Measurements from ENCODE around the gene CIRBP. TPM values are rescaled to one million over a fixed set of nuclear protein-coding genes. Genes with fewer than 3 reads are reported as not detected.

The CIRBP gene
- total RNA-seq, 1 donor from 2014 or later: 462 TPM

DNA sequence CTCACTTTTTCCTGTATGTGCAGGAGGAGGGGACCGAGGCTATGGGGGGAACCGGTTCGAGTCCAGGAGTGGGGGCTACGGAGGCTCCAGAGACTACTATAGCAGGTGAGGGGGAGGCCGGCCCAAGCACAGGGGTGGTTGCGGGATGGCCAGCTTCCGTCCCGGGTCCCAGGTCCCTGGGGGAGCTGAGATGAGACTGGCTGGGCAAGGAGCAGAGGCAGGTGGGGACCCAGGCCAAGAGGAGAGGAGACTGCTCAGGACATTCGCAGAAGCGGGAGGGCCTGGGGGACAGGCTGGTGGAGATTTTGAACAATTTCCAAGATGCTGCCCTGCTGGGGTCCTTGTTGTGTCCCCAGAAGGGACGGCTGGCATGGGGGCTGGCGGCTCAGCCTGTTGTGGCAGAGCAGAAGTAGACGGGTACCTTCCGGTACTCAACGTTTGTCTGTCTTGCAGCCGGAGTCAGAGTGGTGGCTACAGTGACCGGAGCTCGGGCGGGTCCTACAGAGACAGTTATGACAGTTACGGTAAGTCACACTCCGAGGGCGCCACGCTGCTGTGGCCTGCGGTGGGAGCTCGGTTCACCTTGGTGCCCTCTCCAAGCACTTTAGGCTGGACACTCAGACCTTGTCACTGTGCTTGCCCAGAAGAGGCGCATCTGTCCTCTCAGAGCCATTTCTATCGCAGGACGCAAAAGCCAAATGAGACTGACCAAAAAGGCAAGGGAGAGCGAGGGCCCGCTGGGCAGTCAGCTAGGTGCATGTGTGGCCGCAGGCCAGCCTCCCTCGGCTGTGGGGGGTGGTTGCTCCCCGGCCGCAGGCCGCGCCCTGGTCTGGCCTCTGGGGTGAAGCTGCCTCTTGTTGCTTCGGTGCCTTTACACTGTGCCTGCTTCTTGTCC lies 2.6 kb downstream of the CIRBP start:
- Mint-ChIP-seq H3K4me1 (ENCODE audit: low read depth) (peaks cover 40% of the 10 kb centered on the region), H3K36me3 (ENCODE audit: insufficient read depth) (peaks cover 24% of the 10 kb centered on the region), H3K4me3 (ENCODE audit: low read depth) (peak overlapping the region; percentile 82), H3K9me3 (ENCODE audit: low read depth) (no peaks in the 10 kb centered on the region), H3K27ac (peak overlapping the region; percentile 95), H3K27me3 (peaks cover 9% of the 10 kb centered on the region)
- TF ChIP-seq, protein P1, sequence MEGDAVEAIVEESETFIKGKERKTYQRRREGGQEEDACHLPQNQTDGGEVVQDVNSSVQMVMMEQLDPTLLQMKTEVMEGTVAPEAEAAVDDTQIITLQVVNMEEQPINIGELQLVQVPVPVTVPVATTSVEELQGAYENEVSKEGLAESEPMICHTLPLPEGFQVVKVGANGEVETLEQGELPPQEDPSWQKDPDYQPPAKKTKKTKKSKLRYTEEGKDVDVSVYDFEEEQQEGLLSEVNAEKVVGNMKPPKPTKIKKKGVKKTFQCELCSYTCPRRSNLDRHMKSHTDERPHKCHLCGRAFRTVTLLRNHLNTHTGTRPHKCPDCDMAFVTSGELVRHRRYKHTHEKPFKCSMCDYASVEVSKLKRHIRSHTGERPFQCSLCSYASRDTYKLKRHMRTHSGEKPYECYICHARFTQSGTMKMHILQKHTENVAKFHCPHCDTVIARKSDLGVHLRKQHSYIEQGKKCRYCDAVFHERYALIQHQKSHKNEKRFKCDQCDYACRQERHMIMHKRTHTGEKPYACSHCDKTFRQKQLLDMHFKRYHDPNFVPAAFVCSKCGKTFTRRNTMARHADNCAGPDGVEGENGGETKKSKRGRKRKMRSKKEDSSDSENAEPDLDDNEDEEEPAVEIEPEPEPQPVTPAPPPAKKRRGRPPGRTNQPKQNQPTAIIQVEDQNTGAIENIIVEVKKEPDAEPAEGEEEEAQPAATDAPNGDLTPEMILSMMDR (IDR thresholded peaks at IDR 0.05; ENCODE audit: unreplicated experiment): no peak
- DNase-seq (ENCODE audit: low spot score, unreplicated experiment): no peak

DNA sequence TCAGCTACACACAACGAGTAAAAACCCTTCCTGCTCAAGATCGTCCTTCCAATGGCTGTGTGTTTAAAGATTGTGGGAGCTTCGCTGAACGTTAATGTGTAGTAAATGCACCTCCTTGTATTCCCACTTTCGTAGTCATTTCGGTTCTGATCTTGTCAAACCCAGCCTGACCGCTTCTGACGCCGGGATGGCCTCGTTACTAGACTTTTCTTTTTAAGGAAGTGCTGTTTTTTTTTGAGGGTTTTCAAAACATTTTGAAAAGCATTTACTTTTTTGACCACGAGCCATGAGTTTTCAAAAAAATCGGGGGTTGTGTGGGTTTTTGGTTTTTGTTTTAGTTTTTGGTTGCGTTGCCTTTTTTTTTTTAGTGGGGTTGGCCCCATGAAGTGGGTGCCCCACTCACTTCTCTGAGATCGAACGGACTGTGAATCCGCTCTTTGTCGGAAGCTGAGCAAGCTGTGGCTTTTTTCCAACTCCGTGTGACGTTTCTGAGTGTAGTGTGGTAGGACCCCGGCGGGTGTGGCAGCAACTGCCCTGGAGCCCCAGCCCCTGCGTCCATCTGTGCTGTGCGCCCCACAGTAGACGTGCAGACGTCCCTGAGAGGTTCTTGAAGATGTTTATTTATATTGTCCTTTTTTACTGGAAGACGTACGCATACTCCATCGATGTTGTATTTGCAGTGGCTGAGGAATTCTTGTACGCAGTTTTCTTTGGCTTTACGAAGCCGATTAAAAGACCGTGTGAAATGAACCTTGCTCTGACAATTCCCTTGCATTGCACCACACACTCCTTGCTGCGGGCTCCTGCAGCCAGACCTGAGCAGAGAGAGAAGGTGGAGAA lies 3.5 kb downstream of the CIRBP start:
- Mint-ChIP-seq H3K4me1 (ENCODE audit: low read depth) (peaks cover 37% of the 10 kb centered on the region), H3K9me3 (ENCODE audit: low read depth) (no peaks in the 10 kb centered on the region), H3K27ac (peak overlapping the region; percentile 76), H3K36me3 (ENCODE audit: insufficient read depth) (peaks cover 24% of the 10 kb centered on the region), H3K4me3 (ENCODE audit: low read depth) (peak overlapping the region; percentile 25), H3K27me3 (peaks cover 3% of the 10 kb centered on the region)
- DNase-seq (ENCODE audit: low spot score, unreplicated experiment): no peak
- TF ChIP-seq, protein P1 (IDR thresholded peaks at IDR 0.05; ENCODE audit: unreplicated experiment): no peak

DNA sequence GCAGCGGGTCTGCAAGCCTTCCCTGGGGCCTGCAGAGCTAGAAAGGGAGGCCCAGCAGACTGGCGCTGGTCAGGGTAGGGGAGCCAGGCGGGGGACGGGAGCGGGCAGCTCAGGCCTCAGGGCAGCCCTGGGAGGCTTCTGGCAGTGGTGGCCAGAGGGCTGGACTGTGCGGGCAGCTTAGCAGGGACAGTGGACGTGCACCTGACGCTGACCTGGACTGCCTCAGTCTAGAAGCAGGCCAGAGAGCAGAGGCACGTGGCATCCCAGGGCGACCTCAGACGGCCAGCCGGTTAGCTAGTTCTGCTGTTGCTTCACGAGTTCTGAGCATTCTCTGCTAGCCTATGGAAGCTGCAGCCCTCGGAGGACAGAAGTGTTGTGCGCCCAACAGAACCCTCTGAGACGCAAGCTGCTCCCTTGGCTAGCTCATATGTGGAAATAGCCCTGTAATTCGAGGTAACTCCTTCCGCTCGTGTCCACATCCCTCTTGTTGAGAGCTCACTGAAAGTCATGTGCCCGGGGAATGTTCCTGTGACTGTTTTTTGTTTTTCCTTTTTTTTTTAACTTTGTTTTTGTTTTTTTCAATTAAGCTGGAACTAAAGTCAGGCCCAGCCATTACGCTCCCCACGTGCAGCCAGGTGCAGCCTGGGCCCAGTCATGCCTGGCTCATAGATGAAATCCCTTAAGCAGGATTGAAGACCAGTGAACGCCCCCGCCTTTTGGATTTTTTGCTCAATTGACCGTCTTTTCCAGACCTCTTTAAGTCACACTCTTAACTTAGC lies 4.3 kb downstream of the CIRBP start:
- TF ChIP-seq, protein P1 (IDR thresholded peaks at IDR 0.05; ENCODE audit: unreplicated experiment): no peak
- H3K36me3 Mint-ChIP-seq (ENCODE audit: insufficient read depth): peaks cover 24% of the 10 kb centered on the region
- DNase-seq (ENCODE audit: low spot score, unreplicated experiment): no peak
- no peaks in the 10 kb centered on the region for H3K9me3 Mint-ChIP-seq (ENCODE audit: low read depth)
- peaks cover 37% of the 10 kb centered on the region for H3K4me1 Mint-ChIP-seq (ENCODE audit: low read depth)
- H3K4me3 Mint-ChIP-seq (ENCODE audit: low read depth): peak overlapping the region; percentile 52
- peaks cover 3% of the 10 kb centered on the region for H3K27me3 Mint-ChIP-seq
- H3K27ac Mint-ChIP-seq: peak overlapping the region; percentile 88

DNA sequence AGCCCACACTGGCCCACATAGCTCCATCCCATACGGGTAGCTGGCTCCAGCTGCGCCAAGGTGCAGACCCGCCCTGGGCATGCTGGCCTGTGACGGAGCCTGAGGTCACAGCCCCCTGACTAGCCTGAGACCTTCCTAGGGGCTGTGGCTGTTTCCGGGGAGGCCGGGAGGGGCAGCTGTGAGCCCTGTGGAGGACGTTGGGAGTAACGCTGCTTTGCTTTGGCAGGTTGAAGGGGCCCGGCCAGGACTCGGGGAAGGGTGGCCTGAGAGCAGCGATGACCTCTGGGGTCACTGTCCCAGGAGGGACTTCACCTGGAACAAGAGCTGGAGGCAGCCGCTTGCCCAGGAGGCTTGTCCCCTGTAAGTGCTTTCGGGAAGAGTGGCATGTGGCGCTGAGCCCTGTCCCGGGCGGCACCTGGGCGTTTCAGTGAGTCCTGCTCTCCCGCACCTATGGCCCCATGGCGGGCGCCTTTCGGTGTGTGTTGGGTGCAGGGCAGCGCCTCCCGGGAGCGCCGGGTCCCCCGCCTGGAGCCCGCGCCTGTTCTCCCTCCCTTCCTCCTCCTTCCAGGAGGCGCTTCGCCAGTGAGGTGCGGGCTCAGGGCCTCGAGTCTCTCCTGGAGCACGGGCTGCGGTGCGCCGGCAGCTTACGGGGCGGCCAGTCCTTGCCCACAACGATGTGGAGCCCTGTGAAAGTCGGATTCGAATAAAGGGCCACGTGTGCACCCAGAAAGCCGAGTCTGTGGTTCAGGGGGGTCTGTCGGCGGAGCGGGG lies 5.1 kb downstream of the CIRBP start:
- no peaks in the 10 kb centered on the region for H3K27me3 Mint-ChIP-seq
- no peaks in the 10 kb centered on the region for H3K9me3 Mint-ChIP-seq (ENCODE audit: low read depth)
- H3K4me1 Mint-ChIP-seq (ENCODE audit: low read depth): peaks cover 32% of the 10 kb centered on the region
- no peak for DNase-seq (ENCODE audit: low spot score, unreplicated experiment)
- H3K4me3 Mint-ChIP-seq (ENCODE audit: low read depth): peak overlapping the region; percentile 52
- peaks cover 24% of the 10 kb centered on the region for H3K36me3 Mint-ChIP-seq (ENCODE audit: insufficient read depth)
- TF ChIP-seq, protein P1 (IDR thresholded peaks at IDR 0.05; ENCODE audit: unreplicated experiment): no peak
- H3K27ac Mint-ChIP-seq: peak overlapping the region; percentile 88

Data from progenitor cell of endocrine pancreas (in vitro differentiated cells).